Heart left ventricle (tissue), 13 donors: ENCODE measurements around the gene ZNF768.

Experiments used
- CTCF ChIP-seq, 12 donors: fragments of 200-600 bp; sonication (generic) in 4 of 12; IDR thresholded peaks; one replicate each; pipeline versions ENCODE4 v1.5.0 to v1.8.0; 2018 to 2022; ENCODE audit warnings: antibody characterized with exemption in 12 of 12, mild to moderate bottlenecking in 5 of 12
- POLR2A ChIP-seq, 2 donors: fragments of 450-650 bp; IDR thresholded peaks; one replicate each; pipeline ENCODE4 v1.6.1; 2017; ENCODE audit warnings: antibody characterized with exemption in 2 of 2, mild to moderate bottlenecking in 2 of 2, moderate library complexity in 2 of 2
- donor health status: ischemic (EF 13 %, LVEDD 7.1; RV severe dilation, severe dysfunction).
- donor health status: DM: no; HTN: yes; CAD: no.
- donor health status: DM: no; HTN: no; CAD: no.
- donor health status: ischemic (EF 25% LVEDD 6.9; RV normal size, moderate dysfunction).
- donor health status: ischemic (EF 25% LVEDD 5.7; RV mildly dilated, moderate dysfunction).
- donor health status: ischemic (EF 35%, LVEDD 5.7; RV mildly dilated, moderate dysfunction).
- donor health status: nonischemic (EF 11% LVEDD 7.7; RV severe dilation, severe dysfunction).
- donor health status: DM: yes; HTN: yes; CAD: no.
- donor health status: PGD.
- donor health status: ischemic (EF 29% LVEDD 5.4; RV normal size, mild dysfunction).
- donor health status: nonischemic (EF 23%, LVEDD 6.1; RV moderate dilation, normal function).

DNA sequence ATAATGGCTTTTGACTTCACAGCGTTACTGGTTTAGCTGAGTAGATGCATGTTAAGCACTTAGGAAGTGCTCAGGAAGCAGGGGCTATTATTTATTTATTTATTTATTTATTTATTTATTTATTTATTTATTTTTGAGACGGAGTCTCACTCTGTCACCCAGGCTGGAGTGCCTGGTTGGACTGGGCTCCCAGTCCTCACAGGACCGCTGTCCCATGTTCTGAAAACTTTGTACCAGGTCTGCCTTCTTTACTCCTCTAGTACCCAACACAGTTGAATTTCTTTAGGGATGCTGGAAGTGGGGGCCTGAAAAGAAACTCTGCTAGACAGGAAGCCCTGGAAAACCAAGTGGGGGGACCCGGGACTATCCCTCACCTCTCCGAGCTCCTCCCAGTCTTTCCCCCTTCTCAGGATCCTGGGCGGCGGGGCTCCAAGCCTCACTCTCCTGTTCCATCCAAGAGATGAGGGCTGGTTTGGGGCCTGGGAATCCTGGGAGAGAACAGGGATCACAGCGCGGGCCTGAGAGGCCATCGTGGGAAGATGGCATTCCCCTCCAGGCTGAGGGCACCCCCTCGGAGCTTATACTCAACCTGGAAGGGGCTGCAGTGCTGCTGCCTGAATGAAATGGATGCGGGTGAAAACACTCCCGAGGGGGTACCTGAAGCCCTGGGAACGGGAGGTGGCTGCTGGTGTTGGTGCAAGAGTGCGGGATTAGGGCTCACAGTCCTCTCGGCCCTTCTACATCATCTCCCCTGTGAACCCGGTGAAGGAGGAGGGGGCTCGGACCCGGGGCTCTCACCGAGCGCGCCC, 44.5 kb upstream of the ZNF768 start:
- TF ChIP-seq CTCF (IDR thresholded peaks at IDR 0.05) (no peak), POLR2A (IDR thresholded peaks at IDR 0.05) (no peak)
